HepG2 (cell line): Measurements from ENCODE around the gene PIEZO2. TPM values are rescaled to one million over a fixed set of nuclear protein-coding genes. Genes with fewer than 3 reads are reported as not detected.

Experiments
- ATAC-seq: fragments of 200-7000 bp; cut with Tn5 transposase; 3 replicates; pipeline ENCODE4 v1.9.1; 2020; ENCODE audit warnings: mild to moderate bottlenecking, moderate library complexity
- BruUV-seq: library from RNA; stranded (reverse); fragments of 400-500 nt; replicated peaks from 2 replicates; lab custom pipeline; 2021; lab: Mats Ljungman, UMichigan
- CTCF ChIA-PET: fragments of 300-600 bp; formaldehyde crosslinking; extraction: SDS; loops from one replicate; lab custom pipeline; 2021; ENCODE audit warnings: low total read pairs, inconsistent platforms, low intra/inter-chr PET ratio; lab: Yijun Ruan, JAX
- POLR2A ChIA-PET: fragments of 350-600 bp; sonication (Branson Sonifier 250); formaldehyde crosslinking; loops from one replicate; lab custom pipeline; 2020; ENCODE audit warnings: antibody characterized with exemption, inconsistent platforms; lab: Yijun Ruan, JAX
- DNase-seq: peaks from one replicate; pipeline ENCODE4 v3.0.0-alpha.2; 2015; ENCODE audit warnings: low spot score
- FAIRE-seq: peaks from 3 replicates; lab custom pipeline; 2011; peaks lifted over from hg19 to GRCh38; lab: Jason Lieb, UNC
- H2AFZ ChIP-seq: one replicate; pipeline ENCODE4 v1.6.1; 2011; ENCODE audit warnings: low read length, inconsistent platforms
- H3K27ac ChIP-seq: fragments of 300-600 bp; 3 replicates; pipeline ENCODE4 v1.8.0; 2011; ENCODE audit warnings: mixed run types, mild to moderate bottlenecking, mixed read lengths, low read length, inconsistent platforms; ENCODE audit not compliant: insufficient read depth; ENCODE audit errors: extremely low read length
- H3K27me3 ChIP-seq, 2 experiments: fragments of 200-600 bp in 1 of 2; 2 replicates in 1 of 2; 3 replicates in 1 of 2; pipeline versions ENCODE4 v1.6.0 to v1.8.0; 2011; ENCODE audit warnings: low read length in 2 of 2, mild to moderate bottlenecking in 2 of 2, moderate library complexity in 2 of 2, inconsistent platforms in 1 of 2; ENCODE audit not compliant: insufficient read depth in 2 of 2, control insufficient read depth in 1 of 2
- H3K36me3 ChIP-seq, 2 experiments: fragments of 200-600 bp in 1 of 2; replicated peaks in 1 of 2; 2 replicates in 1 of 2; 3 replicates in 1 of 2; pipeline versions ENCODE4 v1.5.1 to v1.8.0; 2011; ENCODE audit warnings: low read length in 2 of 2, inconsistent platforms in 1 of 2; ENCODE audit not compliant: insufficient read depth in 2 of 2, control insufficient read depth in 1 of 2
- H3K4me1 ChIP-seq: 2 replicates; pipeline ENCODE4 v1.5.1; 2012; ENCODE audit warnings: low read length, inconsistent platforms; ENCODE audit not compliant: insufficient read depth
- H3K4me2 ChIP-seq: 2 replicates; pipeline ENCODE4 v1.6.0; 2011; ENCODE audit warnings: low read depth, low read length, inconsistent platforms
- H3K4me3 ChIP-seq, 3 experiments: fragments of 200-600 bp in 1 of 3; sonication (generic), shearing (Covaris generic) in 1 of 3; replicated peaks in 1 of 3; 2 replicates each; pipeline ENCODE4 v1.5.1; 2011 to 2016; ENCODE audit warnings: low read length in 3 of 3, inconsistent platforms in 2 of 3, low read depth in 2 of 3, mild to moderate bottlenecking in 2 of 3, control low read depth in 1 of 3, mixed read lengths in 1 of 3; ENCODE audit not compliant: insufficient read depth in 1 of 3
- H3K79me2 ChIP-seq: one replicate; pipeline ENCODE4 v1.6.1; 2011; ENCODE audit warnings: low read length, inconsistent platforms; ENCODE audit not compliant: insufficient read depth
- H3K9ac ChIP-seq: 2 replicates; pipeline ENCODE4 v1.6.0; 2011; ENCODE audit warnings: mild to moderate bottlenecking, low read depth, low read length, inconsistent platforms; ENCODE audit not compliant: insufficient read depth
- H3K9me3 ChIP-seq: 2 replicates; pipeline ENCODE4 v1.5.1; 2012; ENCODE audit warnings: mild to moderate bottlenecking, low read length
- H4K20me1 ChIP-seq: 2 replicates; pipeline ENCODE4 v1.6.0; 2011; ENCODE audit warnings: inconsistent platforms, mild to moderate bottlenecking, low read length, moderate library complexity; ENCODE audit not compliant: insufficient read depth
- FOXJ3 ChIP-seq: sonication (generic); formaldehyde crosslinking; IDR thresholded peaks from 2 replicates; pipeline ENCODE4 v1.4.0; 2020; ENCODE audit warnings: missing genetic modification reagents, mild to moderate bottlenecking, borderline replicate concordance
- GPBP1L1 ChIP-seq: sonication (generic); formaldehyde crosslinking; IDR thresholded peaks from 2 replicates; pipeline ENCODE4 v1.5.0; 2020; ENCODE audit warnings: mild to moderate bottlenecking, missing genetic modification reagents
- HNRNPK ChIP-seq: fragments of 200-400 bp; formaldehyde crosslinking; IDR thresholded peaks from 2 replicates; pipeline ENCODE4 v1.6.1; 2018; ENCODE audit warnings: low read length, low read depth, moderate library complexity, mild to moderate bottlenecking; ENCODE audit not compliant: poor library complexity, severe bottlenecking
- ZBTB40 ChIP-seq, 2 experiments: fragments of 450-650 bp in 1 of 2; sonication (generic) in 1 of 2; formaldehyde crosslinking in 1 of 2; IDR thresholded peaks; 2 replicates each; pipeline versions ENCODE4 v1.6.1 to v1.8.0; 2016 to 2022; ENCODE audit warnings: antibody characterized with exemption in 1 of 2, mild to moderate bottlenecking in 1 of 2, missing genetic modification reagents in 1 of 2
- WGBS: methylation state at CpG from one replicate; pipeline ENCODE4 v1.1.6; 2017; ENCODE audit warnings: low lambda C conversion rate; 5-methylcytosine and 5-hydroxymethylcytosine counted together
- in situ Hi-C: cut with HindIII; loops from 2 replicates; pipeline ENCODE4 v1.10.0; 2017; ENCODE audit warnings: low pct_unique_long_range_greater_than_20kb; ENCODE audit not compliant: extremely low pct_ligation_motif_present
- intact Hi-C: fragments of 100-400 bp; cut with micrococcal nuclease; formaldehyde crosslinking; loops from one replicate; pipeline ENCODE4 v1.10.0; 2022; ENCODE audit not compliant: unreplicated experiment
- polyA plus RNA-seq, 8 experiments: library from polyadenylated mRNA; depleted of rRNA in 3 of 8; stranded (reverse) in 7 of 8; unstranded in 1 of 8; fragments of >200 nt; fragmentation: Illumina TruSeq in 4 of 8; extraction: Trizol in 4 of 8; gene quantifications; 2 replicates each; pipeline versions ENCODE4 v1.2.1 to v1.2.3, GENCODE V29; 2011 to 2016; ENCODE audit warnings: low read depth in 4 of 8, missing spikeins in 1 of 8, mixed read lengths in 1 of 8; ENCODE audit not compliant: insufficient read depth in 1 of 8
- total RNA-seq, 5 experiments: library from RNA; depleted of rRNA; stranded (reverse); fragments of >200 nt; fragmentation: Illumina TruSeq; extraction: Trizol; gene quantifications; 2 replicates each; pipeline ENCODE4 v1.2.3, GENCODE V29; 2016; ENCODE audit warnings: low read depth in 1 of 5

The PIEZO2 gene
- total and polyA plus RNA-seq, 2 of the 13 experiments (the other 11 are each of a cell fraction or from before 2014, with no cell fraction given): 15.2 to 27.2 TPM

GRCh38 chr18:11165952-11166351 is 16.6 kb upstream of the PIEZO2 start (continued):
- TF ChIP-seq GPBP1L1 (CRISPR knock-in tag) (no peak), HNRNPK (no peak)

GRCh38 chr18:11165138-11165537 is 15.8 kb upstream of the PIEZO2 start:
- no TSS peak for BruUV-seq
- no peak overlapping the region for H2AFZ ChIP-seq
- H3K4me3 ChIP-seq: no peak overlapping the region
- H3K4me1 ChIP-seq: no peaks in the 10 kb centered on the region
- H3K9ac ChIP-seq: no peak overlapping the region
- no peak for DNase-seq
- H3K79me2 ChIP-seq: no peaks in the 10 kb centered on the region
- no peak overlapping the region for H3K27ac ChIP-seq
- POLR2A ChIA-PET: no interaction called here
- 0 out of 5 replicates have a peak, but pooled peaks cover 0 to 2% of the 10 kb centered on the region in 2 experiments for H3K27me3 ChIP-seq
- no peaks in the 10 kb centered on the region for H4K20me1 ChIP-seq
- no peak overlapping the region for H3K4me2 ChIP-seq
- no peak for FAIRE-seq
- no peak for ATAC-seq
- 95% methylated on average over 3 of the region's 3 CpGs for WGBS
- CTCF ChIA-PET: no interaction called here
- intact Hi-C loops (no loop called here), in situ Hi-C loops (no loop called here)
- no peaks in the 10 kb centered on the region for H3K9me3 ChIP-seq
- H3K36me3 ChIP-seq: no peaks in the 10 kb centered on the region
- TF ChIP-seq ZBTB40 (IDR thresholded peaks at IDR 0.05): peak; percentile 19; the same call in 1 of the 2 replicates
- peak; percentile 71 for TF ChIP-seq ZBTB40 (CRISPR knock-in tag; IDR thresholded peaks at IDR 0.05)
- no peak for TF ChIP-seq FOXJ3 (CRISPR knock-in tag)
